Measurements from ENCODE around the gene PSMC3IP. TPM values are rescaled to one million over a fixed set of nuclear protein-coding genes. Genes with fewer than 3 reads are reported as not detected.

The PSMC3IP gene
- polyA plus RNA-seq, 3 donors = 1.2 TPM; not detected in 2

DNA sequence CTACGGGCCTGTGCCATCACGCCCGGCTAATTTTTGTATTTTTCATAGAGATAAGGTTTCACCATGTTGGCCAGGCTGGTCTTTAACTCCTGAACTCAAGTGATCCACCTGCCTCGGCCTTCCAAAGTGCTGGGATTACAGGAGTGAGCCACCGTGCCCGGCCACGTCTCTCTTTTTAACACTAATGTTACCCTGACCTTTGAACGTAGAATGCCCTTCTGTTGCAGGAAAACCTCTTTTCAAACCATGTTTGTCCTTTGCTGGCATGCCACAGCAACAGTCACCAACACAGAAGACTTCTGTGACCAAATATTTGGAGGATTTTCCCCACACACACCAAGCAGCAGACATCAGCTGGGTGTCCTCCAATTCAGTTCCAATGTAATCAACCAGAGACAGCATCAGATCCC is 32.6 kb downstream of the PSMC3IP start:
- H3K36me3 Mint-ChIP-seq = peaks cover 51 to 68% of the 10 kb centered on the region in 2 donors
- peaks cover 9% of the 10 kb centered on the region for H3K4me1 Mint-ChIP-seq
- Histone ChIP-seq H2AFZ (ENCODE audit: insufficient read depth, low read depth, low read length, poor library complexity, severe bottlenecking) (no peak overlapping the region), H3K4me3 (replicated peaks in 1 of 3; ENCODE audit: low read depth in 2 of 3, low read length in 3 of 3) (no peak overlapping the region), H3K79me2 (ENCODE audit: insufficient read depth, low read length) (no peaks in the 10 kb centered on the region), H3K4me2 (replicated peaks; ENCODE audit: extremely low read depth, low read length, poor library complexity, severe bottlenecking) (no peak overlapping the region), H3K4me1 (ENCODE audit: control insufficient read depth in 1 of 2, insufficient read depth in 2 of 2, low read length in 2 of 2) (peaks cover 6 to 9% of the 10 kb centered on the region in 2 donors), H4K20me1 (ENCODE audit: insufficient read depth, low read length) (peaks cover 29% of the 10 kb centered on the region), H3K9ac (ENCODE audit: insufficient read depth, low read length, poor library complexity, severe bottlenecking) (no peak overlapping the region), H3K27ac (ENCODE audit: low read depth in 1 of 2, low read length in 2 of 2) (no peak overlapping the region), H3K27me3 (ENCODE audit: control insufficient read depth in 2 of 2, insufficient read depth in 2 of 2, low read length in 2 of 2) (peaks cover 11 to 20% of the 10 kb centered on the region in 2 donors), H3K36me3 (replicated peaks in 1 of 2; ENCODE audit: control insufficient read depth in 1 of 2, insufficient read depth in 2 of 2, low read length in 2 of 2) (peaks cover 35 to 43% of the 10 kb centered on the region in 2 donors), H3K9me3 (replicated peaks in 1 of 2; ENCODE audit: control insufficient read depth in 1 of 2, insufficient read depth in 1 of 2, low read length in 2 of 2) (no peaks in the 10 kb centered on the region)
- intact Hi-C loops (cut with micrococcal nuclease) = no loop called here
- TF ChIP-seq, protein P1, sequence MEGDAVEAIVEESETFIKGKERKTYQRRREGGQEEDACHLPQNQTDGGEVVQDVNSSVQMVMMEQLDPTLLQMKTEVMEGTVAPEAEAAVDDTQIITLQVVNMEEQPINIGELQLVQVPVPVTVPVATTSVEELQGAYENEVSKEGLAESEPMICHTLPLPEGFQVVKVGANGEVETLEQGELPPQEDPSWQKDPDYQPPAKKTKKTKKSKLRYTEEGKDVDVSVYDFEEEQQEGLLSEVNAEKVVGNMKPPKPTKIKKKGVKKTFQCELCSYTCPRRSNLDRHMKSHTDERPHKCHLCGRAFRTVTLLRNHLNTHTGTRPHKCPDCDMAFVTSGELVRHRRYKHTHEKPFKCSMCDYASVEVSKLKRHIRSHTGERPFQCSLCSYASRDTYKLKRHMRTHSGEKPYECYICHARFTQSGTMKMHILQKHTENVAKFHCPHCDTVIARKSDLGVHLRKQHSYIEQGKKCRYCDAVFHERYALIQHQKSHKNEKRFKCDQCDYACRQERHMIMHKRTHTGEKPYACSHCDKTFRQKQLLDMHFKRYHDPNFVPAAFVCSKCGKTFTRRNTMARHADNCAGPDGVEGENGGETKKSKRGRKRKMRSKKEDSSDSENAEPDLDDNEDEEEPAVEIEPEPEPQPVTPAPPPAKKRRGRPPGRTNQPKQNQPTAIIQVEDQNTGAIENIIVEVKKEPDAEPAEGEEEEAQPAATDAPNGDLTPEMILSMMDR (IDR thresholded peaks at IDR 0.05) = no peak
- H3K27me3 Mint-ChIP-seq (ENCODE audit: low read depth in 3 of 3) = peaks cover 20 to 30% (median 26%) of the 10 kb centered on the region in 3 donors
- no peak for DNase-seq
- WGBS (ENCODE audit: insufficient coverage) = 81% methylated on average over 7 of the region's 8 CpGs
- peaks cover 0 to 4% (median 0%) of the 10 kb centered on the region in 7 donors for H3K9me3 Mint-ChIP-seq
- no peak overlapping the region for H3K4me3 Mint-ChIP-seq
- H3K27ac Mint-ChIP-seq = no peak overlapping the region

DNA sequence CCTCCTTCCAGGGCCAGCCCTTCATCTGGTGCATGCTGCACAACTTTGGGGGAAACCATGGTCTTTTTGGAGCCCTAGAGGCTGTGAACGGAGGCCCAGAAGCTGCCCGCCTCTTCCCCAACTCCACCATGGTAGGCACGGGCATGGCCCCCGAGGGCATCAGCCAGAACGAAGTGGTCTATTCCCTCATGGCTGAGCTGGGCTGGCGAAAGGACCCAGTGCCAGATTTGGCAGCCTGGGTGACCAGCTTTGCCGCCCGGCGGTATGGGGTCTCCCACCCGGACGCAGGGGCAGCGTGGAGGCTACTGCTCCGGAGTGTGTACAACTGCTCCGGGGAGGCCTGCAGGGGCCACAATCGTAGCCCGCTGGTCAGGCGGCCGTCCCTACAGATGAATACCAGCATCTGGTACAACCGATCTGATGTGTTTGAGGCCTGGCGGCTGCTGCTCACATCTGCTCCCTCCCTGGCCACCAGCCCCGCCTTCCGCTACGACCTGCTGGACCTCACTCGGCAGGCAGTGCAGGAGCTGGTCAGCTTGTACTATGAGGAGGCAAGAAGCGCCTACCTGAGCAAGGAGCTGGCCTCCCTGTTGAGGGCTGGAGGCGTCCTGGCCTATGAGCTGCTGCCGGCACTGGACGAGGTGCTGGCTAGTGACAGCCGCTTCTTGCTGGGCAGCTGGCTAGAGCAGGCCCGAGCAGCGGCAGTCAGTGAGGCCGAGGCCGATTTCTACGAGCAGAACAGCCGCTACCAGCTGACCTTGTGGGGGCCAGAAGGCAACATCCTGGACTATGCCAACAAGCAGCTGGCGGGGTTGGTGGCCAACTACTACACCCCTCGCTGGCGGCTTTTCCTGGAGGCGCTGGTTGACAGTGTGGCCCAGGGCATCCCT is 34.1 kb downstream of the PSMC3IP start:
- TF ChIP-seq, protein P1 (IDR thresholded peaks at IDR 0.05) = no peak
- 97% methylated on average over 37 of the region's 39 CpGs for WGBS (ENCODE audit: insufficient coverage)
- Mint-ChIP-seq H3K4me1 (peaks cover 2% of the 10 kb centered on the region), H3K9me3 (peaks cover 0 to 4% (median 0%) of the 10 kb centered on the region in 7 donors), H3K4me3 (no peak overlapping the region), H3K36me3 (peaks cover 53 to 74% of the 10 kb centered on the region in 2 donors), H3K27me3 (ENCODE audit: low read depth in 3 of 3) (peaks cover 10 to 18% (median 17%) of the 10 kb centered on the region in 3 donors), H3K27ac (no peak overlapping the region)
- Histone ChIP-seq H3K9me3 (replicated peaks in 1 of 2; ENCODE audit: control insufficient read depth in 1 of 2, insufficient read depth in 1 of 2, low read length in 2 of 2) (no peaks in the 10 kb centered on the region), H3K4me2 (replicated peaks; ENCODE audit: extremely low read depth, low read length, poor library complexity, severe bottlenecking) (no peak overlapping the region), H2AFZ (ENCODE audit: insufficient read depth, low read depth, low read length, poor library complexity, severe bottlenecking) (no peak overlapping the region), H3K9ac (ENCODE audit: insufficient read depth, low read length, poor library complexity, severe bottlenecking) (no peak overlapping the region), H3K27me3 (ENCODE audit: control insufficient read depth in 2 of 2, insufficient read depth in 2 of 2, low read length in 2 of 2) (peaks cover 4 to 12% of the 10 kb centered on the region in 2 donors), H4K20me1 (ENCODE audit: insufficient read depth, low read length) (peaks cover 19% of the 10 kb centered on the region), H3K79me2 (ENCODE audit: insufficient read depth, low read length) (no peaks in the 10 kb centered on the region), H3K36me3 (replicated peaks in 1 of 2; ENCODE audit: control insufficient read depth in 1 of 2, insufficient read depth in 2 of 2, low read length in 2 of 2) (peaks cover 45 to 57% of the 10 kb centered on the region in 2 donors), H3K4me1 (ENCODE audit: control insufficient read depth in 1 of 2, insufficient read depth in 2 of 2, low read length in 2 of 2) (peaks cover 2 to 5% of the 10 kb centered on the region in 2 donors), H3K27ac (ENCODE audit: low read depth in 1 of 2, low read length in 2 of 2) (no peak overlapping the region), H3K4me3 (replicated peaks in 1 of 3; ENCODE audit: low read depth in 2 of 3, low read length in 3 of 3) (no peak overlapping the region)
- no peak for DNase-seq
- intact Hi-C loops (cut with micrococcal nuclease) = no loop called here

Measured in CD14-positive monocyte (primary cell).